Kidney epithelial cell (primary cell): ENCODE results near the gene RBPJ. TPM values are rescaled to one million over a fixed set of nuclear protein-coding genes. Genes with fewer than 3 reads are reported as not detected.

Experiments used
- DNase-seq: peaks from one replicate; pipeline ENCODE4 v3.0.0-alpha.2; 2010; ENCODE audit warnings: low read depth
- H3K27me3 ChIP-seq: 2 replicates; pipeline ENCODE4 v1.6.0; 2011; ENCODE audit warnings: low read length; ENCODE audit not compliant: control insufficient read depth, insufficient read depth
- H3K36me3 ChIP-seq: 2 replicates; pipeline ENCODE4 v1.5.1; 2011; ENCODE audit warnings: low read length; ENCODE audit not compliant: control insufficient read depth, insufficient read depth
- H3K4me3 ChIP-seq: 2 replicates; pipeline ENCODE4 v1.5.1; 2011; ENCODE audit warnings: low read depth, mild to moderate bottlenecking, control low read depth, low read length
- total RNA-seq: library from RNA; depleted of rRNA; stranded (reverse); fragments of >200 nt; gene quantifications from 2 replicates; pipeline ENCODE4 v1.2.3, GENCODE V29; 2015
- TF ChIP-seq, protein P1 (sequence below): IDR thresholded peaks from 2 replicates; pipeline ENCODE4 v1.5.1; 2011; ENCODE audit warnings: mild to moderate bottlenecking, moderate library complexity, low read length, control low read depth, inconsistent platforms; ENCODE audit not compliant: insufficient read depth, poor library complexity, severe bottlenecking

Gene RBPJ
- total RNA-seq, 1 donor from 2014 or later, result 82.2 TPM

DNA sequence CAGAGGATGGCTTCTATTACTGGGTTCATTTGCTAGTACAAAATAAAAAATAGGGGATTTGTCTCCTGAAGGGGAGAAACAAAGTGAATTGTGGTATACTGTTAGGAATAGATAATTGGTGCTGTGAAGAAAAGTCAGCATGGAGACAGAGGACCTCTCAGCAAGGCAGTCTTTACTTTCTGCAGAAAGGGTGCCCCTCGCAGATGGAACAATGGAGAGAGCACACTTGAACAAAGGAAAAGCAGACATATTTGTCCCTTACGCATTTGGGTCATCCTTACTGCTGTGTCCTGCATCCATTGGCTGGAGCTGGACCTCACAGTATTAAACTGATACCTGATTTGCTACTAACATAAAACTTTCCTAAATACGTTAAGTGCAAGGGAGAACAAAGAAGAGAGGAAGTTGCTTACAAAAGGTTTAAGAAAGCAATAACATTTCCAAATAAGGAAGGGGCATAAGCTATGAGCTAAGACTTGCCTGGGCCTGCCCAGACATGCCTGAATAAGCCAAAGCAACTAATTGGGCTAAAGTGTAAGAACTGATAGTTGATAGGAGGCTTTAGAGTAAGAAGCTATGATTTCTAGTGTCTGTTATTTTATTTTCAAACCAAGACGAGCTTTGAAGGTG is 85.6 kb downstream of the RBPJ start:
- Histone ChIP-seq H3K27me3 (no peaks in the 10 kb centered on the region), H3K4me3 (no peak overlapping the region), H3K36me3 (peaks cover 1% of the 10 kb centered on the region)
- no peak for DNase-seq
- TF ChIP-seq, protein P1, sequence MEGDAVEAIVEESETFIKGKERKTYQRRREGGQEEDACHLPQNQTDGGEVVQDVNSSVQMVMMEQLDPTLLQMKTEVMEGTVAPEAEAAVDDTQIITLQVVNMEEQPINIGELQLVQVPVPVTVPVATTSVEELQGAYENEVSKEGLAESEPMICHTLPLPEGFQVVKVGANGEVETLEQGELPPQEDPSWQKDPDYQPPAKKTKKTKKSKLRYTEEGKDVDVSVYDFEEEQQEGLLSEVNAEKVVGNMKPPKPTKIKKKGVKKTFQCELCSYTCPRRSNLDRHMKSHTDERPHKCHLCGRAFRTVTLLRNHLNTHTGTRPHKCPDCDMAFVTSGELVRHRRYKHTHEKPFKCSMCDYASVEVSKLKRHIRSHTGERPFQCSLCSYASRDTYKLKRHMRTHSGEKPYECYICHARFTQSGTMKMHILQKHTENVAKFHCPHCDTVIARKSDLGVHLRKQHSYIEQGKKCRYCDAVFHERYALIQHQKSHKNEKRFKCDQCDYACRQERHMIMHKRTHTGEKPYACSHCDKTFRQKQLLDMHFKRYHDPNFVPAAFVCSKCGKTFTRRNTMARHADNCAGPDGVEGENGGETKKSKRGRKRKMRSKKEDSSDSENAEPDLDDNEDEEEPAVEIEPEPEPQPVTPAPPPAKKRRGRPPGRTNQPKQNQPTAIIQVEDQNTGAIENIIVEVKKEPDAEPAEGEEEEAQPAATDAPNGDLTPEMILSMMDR, result no peak

DNA sequence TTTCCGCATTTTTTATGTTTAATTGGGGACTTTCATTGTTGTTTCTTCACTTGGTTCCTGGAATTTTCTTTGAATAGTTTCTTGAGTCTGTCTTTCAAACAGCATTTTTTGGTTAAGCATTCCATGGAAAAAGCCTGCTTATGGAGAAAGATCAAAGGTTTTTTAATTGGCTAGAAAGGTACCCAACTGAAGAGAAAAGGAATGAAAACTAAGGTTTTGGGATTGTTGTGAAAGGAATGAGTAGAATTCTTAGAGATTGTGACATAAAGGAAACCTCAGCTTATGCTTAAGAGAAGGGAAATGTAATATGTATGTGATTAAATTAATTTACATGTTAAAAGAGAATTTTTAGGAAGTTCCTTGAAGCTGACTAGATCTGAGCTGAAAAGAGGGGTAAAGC is 86.7 kb downstream of the RBPJ start:
- no peaks in the 10 kb centered on the region for H3K27me3 ChIP-seq
- no peak overlapping the region for H3K4me3 ChIP-seq
- TF ChIP-seq, protein P1, result no peak
- DNase-seq, result no peak
- peaks cover 1% of the 10 kb centered on the region for H3K36me3 ChIP-seq

DNA sequence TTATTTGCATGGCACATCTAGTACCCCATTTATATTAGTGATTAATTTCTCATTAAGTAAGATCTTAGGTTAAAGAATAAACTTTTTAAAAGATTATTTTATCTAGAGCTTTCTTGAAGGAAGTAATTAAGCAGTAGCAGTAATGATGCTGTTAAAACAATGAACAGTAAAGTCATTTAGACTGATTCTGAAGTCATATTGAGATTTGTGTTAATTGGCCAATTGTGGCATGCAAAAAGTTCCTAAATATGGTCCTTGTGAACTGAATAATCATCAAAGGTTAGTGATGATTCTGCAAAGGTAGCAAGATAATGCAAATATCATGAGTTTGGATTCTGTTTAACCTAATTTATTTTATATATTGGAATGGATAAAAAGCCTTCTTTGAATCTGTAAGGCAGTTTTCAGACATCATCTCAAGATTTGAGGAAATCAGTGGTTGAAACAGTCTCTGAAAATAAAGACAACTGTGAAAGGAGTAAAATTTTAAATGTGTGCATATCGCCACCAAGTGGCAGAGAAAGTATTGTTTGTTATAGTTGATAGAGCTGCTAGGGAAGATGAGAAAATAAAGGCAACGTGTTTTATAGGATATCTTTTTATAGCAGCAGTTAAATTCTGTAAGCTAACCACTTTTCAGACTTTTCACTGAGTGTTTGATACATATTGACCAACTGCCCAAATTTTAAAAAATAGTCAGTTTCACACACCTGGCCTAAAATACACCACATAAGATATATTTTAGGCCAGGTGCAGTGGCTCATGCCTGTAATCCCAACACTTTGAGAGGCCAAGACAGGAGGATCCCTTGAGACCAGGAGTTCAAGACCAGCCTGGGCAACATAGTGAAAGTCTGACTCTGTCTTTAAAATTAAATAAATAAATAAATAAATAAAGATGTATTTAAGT is 89.8 kb downstream of the RBPJ start:
- TF ChIP-seq, protein P1, result peak; percentile 32
- Histone ChIP-seq H3K36me3 (peaks cover 1% of the 10 kb centered on the region), H3K27me3 (no peaks in the 10 kb centered on the region), H3K4me3 (no peak overlapping the region)
- DNase-seq, result peak; percentile 14

DNA sequence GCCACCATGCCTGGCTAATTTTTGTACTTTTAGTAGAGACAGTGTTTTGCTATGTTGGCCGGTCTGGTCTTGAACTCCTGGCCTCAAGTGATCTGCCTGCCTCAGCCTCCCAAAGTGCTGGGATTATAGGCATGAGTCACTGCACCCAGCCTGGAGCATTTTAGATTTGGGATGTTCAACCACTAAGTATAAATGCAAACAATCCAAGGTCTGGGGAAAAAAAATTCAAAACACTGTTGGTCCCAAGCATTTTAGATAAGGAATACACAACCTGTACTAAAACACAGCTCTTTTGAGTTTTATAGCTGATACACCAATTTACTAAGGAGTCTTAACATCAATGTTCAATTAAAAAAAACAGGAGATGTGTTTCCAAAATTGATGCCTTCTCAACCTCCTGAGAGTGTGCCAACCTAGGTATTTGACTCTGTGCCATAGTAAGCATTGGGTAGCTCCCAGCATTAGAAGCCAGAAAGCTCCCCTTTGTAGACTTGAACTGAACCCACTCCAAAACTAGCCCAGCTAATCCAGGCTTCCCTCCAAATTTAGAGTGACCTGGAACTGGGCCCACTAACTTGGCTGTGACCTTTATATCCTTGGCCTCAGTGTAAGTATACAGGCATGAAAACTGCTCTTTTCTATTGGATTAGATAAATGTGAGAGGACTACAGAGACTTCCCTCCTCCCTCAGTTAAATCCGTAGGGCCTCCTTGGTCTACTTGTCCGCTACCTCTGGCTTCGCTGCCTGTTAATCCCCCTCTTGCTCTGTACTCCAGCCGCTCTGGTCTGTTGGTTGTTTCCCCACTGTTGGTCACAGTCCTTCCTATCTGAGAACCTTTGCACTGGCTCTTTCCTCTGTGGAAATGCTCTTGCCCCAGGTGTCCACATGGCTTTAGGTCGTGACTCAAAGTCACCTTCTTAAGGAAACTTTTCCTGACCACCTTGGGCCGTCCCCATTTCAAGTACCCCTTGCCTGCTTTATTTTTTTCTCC is 91.9 kb downstream of the RBPJ start:
- Histone ChIP-seq H3K27me3 (no peaks in the 10 kb centered on the region), H3K4me3 (no peak overlapping the region), H3K36me3 (no peaks in the 10 kb centered on the region)
- TF ChIP-seq, protein P1, result no peak
- DNase-seq, result no peak

DNA sequence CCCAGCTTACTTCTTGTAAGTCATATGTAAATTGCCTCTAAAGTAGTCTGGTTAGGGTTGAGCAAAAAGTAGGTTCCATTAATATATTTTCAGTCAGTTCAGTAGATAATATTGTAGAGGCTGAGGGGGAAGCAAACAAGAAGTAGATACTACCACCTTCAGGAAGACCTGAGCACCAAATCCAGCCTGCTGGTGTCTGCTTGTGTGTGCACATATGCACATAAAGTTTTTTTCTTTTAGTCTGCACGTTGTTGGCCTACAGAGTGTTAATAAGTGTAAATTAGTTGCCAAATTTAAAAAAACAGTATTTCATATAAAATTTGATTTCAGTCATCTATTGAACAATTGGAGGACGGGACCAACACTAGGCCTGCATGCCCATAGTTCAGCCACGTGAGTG is 92.8 kb downstream of the RBPJ start:
- no peaks in the 10 kb centered on the region for H3K27me3 ChIP-seq
- TF ChIP-seq, protein P1, result no peak
- no peak for DNase-seq
- no peaks in the 10 kb centered on the region for H3K36me3 ChIP-seq
- H3K4me3 ChIP-seq, result no peak overlapping the region
